SHP77 treated with DMSO at 0.1 percent for 48 hours (cell line): ENCODE measurements around the gene MBTD1.
"Not testable (repeated sequence)": the region's sequence is repeated elsewhere in the genome, so short reads cannot be mapped to it uniquely, and the experiment has no call there.

Source experiments
- DNase-seq: peaks from one replicate; lab custom pipeline; 2025; lab: John Stamatoyannopoulos, UW

The MBTD1 gene

GRCh38 chr17:51255673-51256072, 4.2 kb downstream of the MBTD1 start:
- DNase-seq: no peak

GRCh38 chr17:51251010-51251409, 8.8 kb downstream of the MBTD1 start:
- DNase-seq: no peak

- DNase-seq: no peak
These were observed 9.5 kb downstream of the MBTD1 start for GRCh38 chr17:51250314-51250840.

- DNase-seq: no peak
These were observed 14.3 kb downstream of the MBTD1 start for GRCh38 chr17:51245535-51245934.

- no peak for DNase-seq
These were observed 15.8 kb downstream of the MBTD1 start for GRCh38 chr17:51244041-51244440.

- no peak for DNase-seq
These were observed 19.6 kb downstream of the MBTD1 start for GRCh38 chr17:51240275-51240674.

GRCh38 chr17:51238255-51238887, 21.5 kb downstream of the MBTD1 start:
- no peak for DNase-seq

DNA sequence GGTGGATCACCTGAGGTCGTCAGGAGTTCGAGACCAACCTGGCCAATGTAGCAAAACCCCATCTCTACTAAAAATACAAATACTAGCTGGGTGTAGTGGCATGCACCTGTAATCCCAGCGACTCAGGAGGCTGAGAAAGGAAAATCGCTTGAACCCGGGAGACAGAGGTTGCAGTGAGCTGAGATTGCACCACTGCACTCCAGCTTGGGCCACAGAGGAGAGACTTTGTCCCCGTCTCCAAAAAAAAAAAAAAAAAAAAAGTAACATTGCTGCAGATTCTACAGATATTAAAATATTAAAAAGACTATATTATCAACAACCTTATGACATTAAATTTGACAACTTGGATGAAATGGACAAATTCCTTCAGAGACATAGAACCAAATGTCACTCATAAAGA, 25.7 kb downstream of the MBTD1 start:
- DNase-seq: no peak

- no peak for DNase-seq
These were observed 27.9 kb downstream of the MBTD1 start for GRCh38 chr17:51231999-51232398.

GRCh38 chr17:51230306-51230705, 29.5 kb downstream of the MBTD1 start:
- no peak for DNase-seq

- no peak for DNase-seq
These were observed 30.0 kb downstream of the MBTD1 start for GRCh38 chr17:51229889-51230288.

GRCh38 chr17:51228161-51228560, 31.7 kb downstream of the MBTD1 start:
- DNase-seq: no peak

GRCh38 chr17:51225523-51225922, 34.3 kb downstream of the MBTD1 start:
- DNase-seq: not testable (repeated sequence)

GRCh38 chr17:51224402-51225262, 35.2 kb downstream of the MBTD1 start:
- no peak for DNase-seq

GRCh38 chr17:51221322-51221721, 38.5 kb downstream of the MBTD1 start:
- DNase-seq: no peak

DNA sequence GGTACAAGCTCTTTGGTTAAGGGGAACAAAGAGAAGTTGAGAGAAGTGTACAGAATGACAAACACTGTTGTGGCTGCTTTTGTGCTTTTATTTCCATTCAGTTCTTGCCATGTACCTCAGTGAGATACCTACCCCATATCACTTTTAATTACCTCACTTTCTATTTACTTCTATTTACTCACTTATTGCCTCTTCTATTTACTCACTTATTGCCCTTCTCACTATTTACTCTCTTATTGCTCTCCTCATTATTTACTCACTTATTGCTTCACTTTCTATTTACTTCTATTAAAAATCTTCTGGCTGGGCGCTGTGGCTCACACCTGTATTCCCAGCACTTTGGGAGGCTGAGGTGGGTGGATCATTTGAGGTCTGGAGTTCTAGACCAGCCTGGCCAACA, 41.9 kb downstream of the MBTD1 start:
- no peak for DNase-seq

DNA sequence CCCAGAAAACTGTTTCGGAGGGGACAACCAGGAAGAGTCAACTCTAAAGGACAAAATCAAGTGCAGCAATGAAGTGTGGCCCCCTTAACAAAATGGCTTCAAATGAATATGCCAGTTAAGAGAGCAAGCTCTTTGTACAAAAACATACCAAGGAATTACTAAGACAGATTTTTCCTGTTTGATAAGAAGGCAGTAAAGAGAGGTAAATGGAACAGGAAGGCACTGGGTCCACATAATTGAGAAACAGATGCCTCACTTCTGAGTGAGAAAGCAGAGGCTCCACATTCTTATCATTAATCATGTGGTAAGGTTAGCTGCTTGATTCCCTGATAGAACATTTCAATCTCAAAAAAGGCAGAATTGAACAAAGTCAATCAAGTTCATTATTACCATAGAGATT, 44.9 kb downstream of the MBTD1 start:
- DNase-seq: no peak

GRCh38 chr17:51203838-51204237, 56.0 kb downstream of the MBTD1 start:
- no peak for DNase-seq

GRCh38 chr17:51200846-51201245, 59.0 kb downstream of the MBTD1 start:
- DNase-seq: no peak

- no peak for DNase-seq
These were observed 59.6 kb downstream of the MBTD1 start for GRCh38 chr17:51200295-51200694.

DNA sequence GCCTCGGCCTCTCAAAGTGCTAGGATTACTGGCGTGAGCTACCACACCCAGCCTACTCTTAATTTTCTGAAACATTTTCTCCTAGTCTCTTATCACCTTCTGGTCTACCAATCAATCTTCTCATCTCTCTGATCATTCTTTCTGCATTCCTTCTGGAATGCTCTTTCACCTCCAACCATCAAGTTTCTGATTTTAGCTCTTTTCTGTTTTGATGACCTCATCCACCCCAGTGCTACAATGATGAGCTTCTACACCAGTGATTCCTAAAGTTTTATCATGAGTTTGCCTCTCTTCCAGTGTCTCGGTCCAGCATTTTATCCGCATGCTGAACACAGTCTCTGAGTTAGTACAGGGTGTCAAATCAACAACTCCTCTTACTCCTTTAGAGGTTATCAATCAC, 62.1 kb downstream of the MBTD1 start:
- DNase-seq: no peak

DNA sequence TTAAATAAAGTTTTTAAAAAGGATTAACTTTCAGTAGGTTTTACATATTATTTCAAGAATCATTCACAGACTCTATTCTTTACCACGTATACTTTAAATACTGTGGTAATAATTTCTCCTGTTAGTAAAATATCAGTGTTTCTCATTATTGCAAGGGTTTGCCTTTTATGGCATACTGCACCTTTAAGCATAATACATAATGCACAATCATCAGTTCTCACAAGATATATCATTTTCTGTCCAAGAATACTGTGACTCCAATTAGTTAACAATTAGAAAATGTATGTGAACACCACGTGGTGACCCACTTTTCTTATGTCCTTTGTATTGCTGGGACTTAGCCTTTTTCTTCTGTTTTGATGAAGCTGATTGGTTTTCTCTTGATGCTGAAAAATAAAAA, 68.0 kb downstream of the MBTD1 start:
- no peak for DNase-seq

- DNase-seq: no peak
These were observed 70.2 kb downstream of the MBTD1 start for GRCh38 chr17:51189628-51190027.
